IMR-90 (cell line): Measurements from ENCODE around the gene IFT52. TPM values are rescaled to one million over a fixed set of nuclear protein-coding genes. Genes with fewer than 3 reads are reported as not detected.

ENCODE experiments used
- ATAC-seq: fragments of 200-7000 bp; cut with Tn5 transposase; 2 replicates; pipeline ENCODE4 v1.9.1; 2020; ENCODE audit warnings: low read depth, mild to moderate bottlenecking, moderate library complexity
- BruUV-seq: library from RNA; stranded (reverse); fragments of 400-500 nt; replicated peaks from 2 replicates; lab custom pipeline; 2021; lab: Mats Ljungman, UMichigan
- CTCF ChIA-PET: fragments of 300-600 bp; formaldehyde crosslinking; extraction: SDS; loops from one replicate; lab custom pipeline; 2021; ENCODE audit warnings: antibody characterized with exemption; lab: Yijun Ruan, JAX
- POLR2A ChIA-PET: fragments of 300-600 bp; sonication (Branson Sonifier 250); formaldehyde crosslinking; loops from one replicate; lab custom pipeline; 2022; ENCODE audit warnings: antibody characterized with exemption; ENCODE audit not compliant: unreplicated experiment; lab: Charles Lee
- DNase-seq: peaks from one replicate; pipeline ENCODE4 v3.0.0; 2013
- H2AFZ ChIP-seq: replicated peaks from 2 replicates; pipeline ENCODE3; 2013; ENCODE audit warnings: low read length, mild to moderate bottlenecking; ENCODE audit not compliant: poor library complexity
- H2AK5ac ChIP-seq: 2 replicates; pipeline ENCODE4 v1.6.1; 2013; ENCODE audit warnings: low read depth, low read length, inconsistent platforms
- H2AK9ac ChIP-seq: replicated peaks from 2 replicates; pipeline ENCODE3; 2013; ENCODE audit warnings: mild to moderate bottlenecking, low read depth, low read length, moderate library complexity; ENCODE audit not compliant: poor library complexity
- H2BK120ac ChIP-seq: 2 replicates; pipeline ENCODE4 v1.6.1; 2013; ENCODE audit warnings: low read depth, low read length, inconsistent platforms
- H2BK15ac ChIP-seq: 3 replicates; pipeline ENCODE4 v1.6.1; 2013; ENCODE audit warnings: low read depth, low read length, inconsistent platforms
- H2BK20ac ChIP-seq: 2 replicates; pipeline ENCODE4 v1.6.1; 2013; ENCODE audit warnings: low read depth, mild to moderate bottlenecking, inconsistent platforms, low read length, moderate library complexity
- H2BK5ac ChIP-seq: 2 replicates; pipeline ENCODE4 v1.6.1; 2013; ENCODE audit warnings: mild to moderate bottlenecking, low read depth, low read length, inconsistent platforms; ENCODE audit not compliant: poor library complexity, severe bottlenecking
- H3K14ac ChIP-seq: replicated peaks from 2 replicates; pipeline ENCODE4 v1.6.1; 2013; ENCODE audit warnings: low read depth, low read length, inconsistent platforms
- H3K18ac ChIP-seq: 2 replicates; pipeline ENCODE4 v1.6.1; 2013; ENCODE audit warnings: low read depth, low read length, control low read depth
- H3K23ac ChIP-seq: 2 replicates; pipeline ENCODE4 v1.6.1; 2013; ENCODE audit warnings: low read depth, low read length, inconsistent platforms
- H3K27ac ChIP-seq: 2 replicates; pipeline ENCODE4 v1.5.1; 2013; ENCODE audit warnings: mild to moderate bottlenecking, control low read depth, low read length; ENCODE audit not compliant: insufficient read depth
- H3K27me3 ChIP-seq: 2 replicates; pipeline ENCODE4 v1.6.1; 2013; ENCODE audit warnings: low read length; ENCODE audit not compliant: control insufficient read depth, insufficient read depth
- H3K36me3 ChIP-seq: 2 replicates; pipeline ENCODE4 v1.6.1; 2013; ENCODE audit warnings: low read length, mixed read lengths; ENCODE audit not compliant: control insufficient read depth, insufficient read depth
- H3K4ac ChIP-seq: 2 replicates; pipeline ENCODE4 v1.6.1; 2013; ENCODE audit warnings: low read depth, low read length, inconsistent platforms
- H3K4me1 ChIP-seq: 2 replicates; pipeline ENCODE4 v1.6.1; 2013; ENCODE audit warnings: low read length, mixed read lengths; ENCODE audit not compliant: control insufficient read depth, insufficient read depth
- H3K4me2 ChIP-seq: 2 replicates; pipeline ENCODE4 v1.6.1; 2013; ENCODE audit warnings: low read depth, mild to moderate bottlenecking, control low read depth, low read length, moderate library complexity
- H3K4me3 ChIP-seq: 2 replicates; pipeline ENCODE4 v1.5.1; 2013; ENCODE audit warnings: low read depth, mild to moderate bottlenecking, control low read depth, low read length, moderate library complexity; ENCODE audit not compliant: insufficient read depth
- H3K56ac ChIP-seq: 2 replicates; pipeline ENCODE4 v1.6.1; 2013; ENCODE audit warnings: low read length, inconsistent platforms; ENCODE audit not compliant: insufficient read depth; ENCODE audit errors: extremely low read depth
- H3K79me1 ChIP-seq, 2 experiments: 2 replicates each; pipeline ENCODE4 v1.6.1; 2013; ENCODE audit warnings: low read length in 2 of 2, inconsistent platforms in 1 of 2, low read depth in 1 of 2
- H3K9ac ChIP-seq: 2 replicates; pipeline ENCODE4 v1.6.1; 2013; ENCODE audit warnings: low read depth, low read length, control low read depth
- H3K9me1 ChIP-seq: 2 replicates; pipeline ENCODE4 v1.6.1; 2013; ENCODE audit warnings: low read length, inconsistent platforms; ENCODE audit not compliant: insufficient read depth
- H3K9me3 ChIP-seq: 2 replicates; pipeline ENCODE4 v1.6.1; 2013; ENCODE audit warnings: low read length; ENCODE audit not compliant: control insufficient read depth, insufficient read depth
- H4K20me1 ChIP-seq: 2 replicates; pipeline ENCODE4 v1.6.1; 2013; ENCODE audit warnings: low read length, inconsistent platforms; ENCODE audit not compliant: insufficient read depth
- H4K5ac ChIP-seq: 2 replicates; pipeline ENCODE4 v1.6.1; 2013; ENCODE audit warnings: mild to moderate bottlenecking, low read depth, low read length, control low read depth
- H4K8ac ChIP-seq, 2 experiments: 2 replicates each; pipeline ENCODE4 v1.6.1; 2013; ENCODE audit warnings: low read depth in 2 of 2, low read length in 2 of 2, control low read depth in 1 of 2, inconsistent platforms in 1 of 2
- H4K91ac ChIP-seq: 2 replicates; pipeline ENCODE4 v1.6.1; 2013; ENCODE audit warnings: low read depth, low read length, inconsistent platforms; ENCODE audit not compliant: insufficient read depth
- CEBPB ChIP-seq: IDR thresholded peaks from 2 replicates; pipeline ENCODE4 v1.6.1; 2012; ENCODE audit warnings: low read depth, low read length, improper control_type of control experiment
- CHD1 ChIP-seq: IDR thresholded peaks from 2 replicates; pipeline ENCODE4 v1.6.1; 2012; ENCODE audit warnings: low read depth, low read length, improper control_type of control experiment
- FOS ChIP-seq: fragments of 150-350 bp; IDR thresholded peaks from 2 replicates; pipeline ENCODE4 v1.6.1; 2016; ENCODE audit warnings: low read depth, low read length
- MAZ ChIP-seq: IDR thresholded peaks from 2 replicates; pipeline ENCODE4 v1.6.1; 2012; ENCODE audit warnings: low read depth, mild to moderate bottlenecking, low read length, improper control_type of control experiment, moderate library complexity, borderline replicate concordance
- POLR2A ChIP-seq: IDR thresholded peaks from 2 replicates; pipeline ENCODE4 v1.6.1; 2012; ENCODE audit warnings: mild to moderate bottlenecking, low read depth, low read length
- RAD21 ChIP-seq: IDR thresholded peaks from 2 replicates; pipeline ENCODE4 v1.6.1; 2012; ENCODE audit warnings: low read length, improper control_type of control experiment
- RCOR1 ChIP-seq: IDR thresholded peaks from 2 replicates; pipeline ENCODE4 v1.6.1; 2012; ENCODE audit warnings: mild to moderate bottlenecking, low read length, improper control_type of control experiment; ENCODE audit not compliant: insufficient replicate concordance
- RFX5 ChIP-seq: IDR thresholded peaks from 2 replicates; pipeline ENCODE4 v1.8.0; 2012; ENCODE audit warnings: low read depth, mild to moderate bottlenecking, low read length, moderate library complexity
- SMC3 ChIP-seq: fragments of 150-350 bp; IDR thresholded peaks from 2 replicates; pipeline ENCODE4 v1.6.1; 2016; ENCODE audit warnings: low read depth, mild to moderate bottlenecking, antibody characterized with exemption, low read length, moderate library complexity
- USF2 ChIP-seq: fragments of 150-350 bp; IDR thresholded peaks from 2 replicates; pipeline ENCODE4 v1.6.1; 2017; ENCODE audit warnings: mild to moderate bottlenecking, antibody characterized with exemption, low read length, low read depth
- WGBS, 2 experiments: methylation state at CpG; one replicate each; pipeline versions ENCODE4 v1.1.5 to v1.1.7; 2013; ENCODE audit warnings: missing lambda C conversion rate in 2 of 2; ENCODE audit not compliant: insufficient read length in 1 of 2; ENCODE audit errors: extremely low coverage in 2 of 2; 5-methylcytosine and 5-hydroxymethylcytosine counted together
- dilution Hi-C: fragments of 300-500 bp; cut with HindIII; formaldehyde crosslinking; loops from one replicate; pipeline ENCODE4 v1.14.3; 2018; ENCODE audit warnings: low sequenced_read_pairs; ENCODE audit not compliant: unreplicated experiment
- in situ Hi-C: fragments of 300-500 bp; cut with MboI; formaldehyde crosslinking; loops from 3 replicates; pipeline ENCODE4 v1.14.3; 2019; ENCODE audit warnings: low sequenced_read_pairs, inconsistent platforms, mixed read lengths
- intact Hi-C: fragments of 100-400 bp; cut with micrococcal nuclease; formaldehyde crosslinking; loops from 2 replicates; pipeline ENCODE4 v1.10.0; 2022
- polyA plus RNA-seq, 3 experiments: library from polyadenylated mRNA; depleted of rRNA; stranded (reverse); fragments of >200 nt; gene quantifications; 2 replicates each; pipeline ENCODE4 v1.2.3, GENCODE V29; 2012; ENCODE audit warnings: low replicate concordance in 1 of 3
- total RNA-seq: library from RNA; depleted of rRNA; stranded (reverse); fragments of >200 nt; gene quantifications from 2 replicates; pipeline ENCODE4 v1.2.3, GENCODE V29; 2012

Gene IFT52
- total and polyA plus RNA-seq, 2 of the 4 experiments (the other 2 are of a cell fraction): 31.2 to 55.6 TPM

- Histone ChIP-seq H2AK9ac (no peak overlapping the region), H4K8ac (no peak overlapping the region), H2AK5ac (no peak overlapping the region), H4K91ac (no peak overlapping the region), H2BK5ac (no peak overlapping the region), H4K20me1 (no peaks in the 10 kb centered on the region), H3K4ac (no peak overlapping the region), H3K4me2 (no peak overlapping the region), H3K4me3 (no peak overlapping the region), H3K9me3 (no peaks in the 10 kb centered on the region), H2BK20ac (no peak overlapping the region), H3K79me1 (peaks cover 0 to 7% of the 10 kb centered on the region in 2 experiments; a peak in 2 of 4 replicates), H3K9ac (no peak overlapping the region), H4K5ac (no peak overlapping the region), H2BK15ac (no peak overlapping the region), H3K23ac (no peak overlapping the region), H3K27ac (no peak overlapping the region), H3K18ac (no peak overlapping the region), H3K4me1 (no peaks in the 10 kb centered on the region), H3K36me3 (no peaks in the 10 kb centered on the region; the same call in 1 of the 2 replicates), H3K27me3 (no peaks in the 10 kb centered on the region), H3K56ac (no peak overlapping the region), H3K9me1 (peaks cover 7% of the 10 kb centered on the region; the same call in 1 of the 2 replicates), H2BK120ac (no peak overlapping the region), H3K14ac (no peak overlapping the region), H2AFZ (no peak overlapping the region)
- CTCF ChIA-PET: no interaction called here
- TF ChIP-seq CEBPB (no peak), SMC3 (no peak), POLR2A (no peak), FOS (no peak), RFX5 (no peak), CHD1 (no peak), MAZ (no peak), USF2 (no peak), RAD21 (no peak), RCOR1 (no peak)
- intact Hi-C loops: no loop called here
- DNase-seq: no peak
- POLR2A ChIA-PET: no interaction called here
- no peak for ATAC-seq
- dilution Hi-C loops: no loop called here
- in situ Hi-C loops: no loop called here
- WGBS, 2 experiments: 100% methylated on average over 2 of the region's 9 CpGs; no CpG with 5 or more reads in 1 of the 2 experiments
- no TSS peak for BruUV-seq
These were observed 91.7 kb downstream of the IFT52 start for GRCh38 chr20:43682446-43682845.
